Occipital lobe (tissue), 2 donors: ENCODE data around the gene SARM1. TPM values are rescaled to one million over a fixed set of nuclear protein-coding genes. Genes with fewer than 3 reads are reported as not detected.

ENCODE experiments used
- DNase-seq: peaks from one replicate; lab custom pipeline; 2025; lab: John Stamatoyannopoulos, UW
- total RNA-seq: library from RNA; depleted of rRNA; stranded (reverse); fragments of >200 nt; gene quantifications from one replicate; pipeline ENCODE4 v1.2.3, GENCODE V29; 2014

The SARM1 gene
- total RNA-seq, 1 donor from 2014 or later = 17.8 TPM

- DNase-seq = no peak
These were observed 30.0 kb upstream of the SARM1 start for GRCh38 chr17:28341516-28341915.

GRCh38 chr17:28342313-28342712 is 29.2 kb upstream of the SARM1 start:
- DNase-seq = no peak

DNA sequence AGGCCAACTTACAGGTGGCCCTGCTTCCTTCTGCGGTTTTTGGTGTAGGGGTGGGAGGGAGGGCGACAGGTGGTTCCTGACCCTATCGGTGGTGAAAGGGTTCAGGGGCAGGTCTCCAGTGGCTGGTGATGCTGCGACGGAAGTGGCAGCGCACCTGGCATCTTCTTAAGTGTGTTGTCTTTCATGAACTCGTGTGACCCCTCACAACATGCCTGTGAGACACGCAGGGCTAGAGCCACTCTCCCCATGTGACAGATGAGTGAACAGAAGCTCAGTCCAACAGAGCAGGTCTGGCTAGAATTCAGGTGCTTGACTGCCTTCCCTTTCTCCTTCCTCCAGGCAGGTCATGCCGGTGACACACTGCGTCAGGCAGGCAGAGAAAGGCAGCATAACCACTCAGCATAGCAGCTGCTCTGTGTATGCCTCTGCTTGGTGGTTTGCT is 28.0 kb upstream of the SARM1 start:
- DNase-seq = no peak

GRCh38 chr17:28344011-28344410 is 27.5 kb upstream of the SARM1 start:
- no peak for DNase-seq

GRCh38 chr17:28344435-28344901 is 27.0 kb upstream of the SARM1 start:
- no peak for DNase-seq

- DNase-seq = no peak
These were observed 25.9 kb upstream of the SARM1 start for GRCh38 chr17:28345419-28346198.

DNA sequence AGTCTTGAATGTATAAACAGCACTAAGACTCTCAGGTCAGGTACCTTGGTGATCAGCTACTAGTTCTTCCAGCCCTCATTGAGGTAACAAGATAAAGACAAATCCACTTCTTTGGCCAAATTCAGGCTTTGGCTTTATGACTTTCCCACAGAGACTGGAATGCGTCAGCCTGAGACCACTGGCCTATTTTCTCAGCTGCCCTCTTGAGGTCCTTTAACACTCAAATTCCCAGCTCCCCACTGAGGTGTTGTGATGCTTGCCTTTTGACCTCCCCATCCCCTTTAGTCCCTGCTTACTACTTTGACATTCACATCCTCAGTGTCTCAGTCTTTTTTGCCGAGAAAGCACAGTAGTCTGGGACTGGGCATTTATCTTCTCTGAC is 25.3 kb upstream of the SARM1 start:
- no peak for DNase-seq

DNA sequence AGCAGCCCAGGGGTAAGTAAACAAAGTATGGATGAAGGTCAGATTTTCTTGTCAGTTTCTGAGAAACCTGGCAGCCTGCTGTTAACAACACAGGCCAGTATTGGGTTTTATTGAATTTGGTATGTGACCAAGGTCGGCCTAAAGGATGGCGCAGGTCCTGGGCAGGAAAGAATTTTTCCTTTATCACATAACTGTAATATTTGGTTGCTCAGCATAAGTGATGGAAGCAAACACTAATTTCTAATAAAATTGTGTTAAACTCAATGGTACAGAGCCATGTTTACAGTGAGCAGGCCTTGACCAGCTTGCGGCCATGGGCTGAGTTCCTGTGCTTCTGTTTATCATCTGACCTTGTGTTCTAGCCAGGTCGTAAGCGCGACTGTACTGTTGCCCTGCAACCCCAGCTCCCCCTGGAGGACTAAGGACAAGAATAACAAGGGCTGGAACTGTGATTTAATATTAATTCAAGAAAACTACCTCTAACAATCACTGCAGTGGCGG is 24.7 kb upstream of the SARM1 start:
- DNase-seq = no peak

DNA sequence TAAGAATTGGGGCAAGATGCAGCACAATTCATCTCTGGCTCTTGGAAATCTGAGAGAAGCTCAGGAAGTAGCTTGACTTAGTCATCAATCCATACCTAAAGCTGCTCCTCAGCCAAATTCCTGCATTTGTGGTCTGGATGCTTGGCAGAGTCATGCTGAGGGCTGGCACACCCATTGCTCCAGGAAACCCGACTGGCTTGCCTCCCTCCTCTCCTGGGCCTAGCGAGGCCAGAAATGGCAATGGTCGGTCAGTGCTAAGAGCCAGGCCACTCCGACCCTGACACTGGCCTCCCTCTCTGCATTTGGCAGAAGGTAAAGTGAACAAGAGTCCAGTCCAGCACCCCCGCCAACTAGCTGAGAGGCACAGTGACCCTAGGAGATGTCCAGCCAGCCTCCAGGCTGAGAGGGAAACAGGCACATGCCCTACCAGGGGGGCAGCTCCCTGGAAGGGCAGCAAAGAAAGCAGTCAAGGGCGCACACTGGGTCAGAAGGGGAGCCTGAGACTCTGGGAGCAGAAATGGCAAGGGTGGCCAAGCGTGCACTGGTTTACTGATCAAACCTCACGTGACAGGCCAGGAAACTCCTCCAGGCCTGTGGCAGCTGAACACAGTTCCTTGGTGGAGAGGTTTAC is 24.1 kb upstream of the SARM1 start:
- DNase-seq = no peak

DNA sequence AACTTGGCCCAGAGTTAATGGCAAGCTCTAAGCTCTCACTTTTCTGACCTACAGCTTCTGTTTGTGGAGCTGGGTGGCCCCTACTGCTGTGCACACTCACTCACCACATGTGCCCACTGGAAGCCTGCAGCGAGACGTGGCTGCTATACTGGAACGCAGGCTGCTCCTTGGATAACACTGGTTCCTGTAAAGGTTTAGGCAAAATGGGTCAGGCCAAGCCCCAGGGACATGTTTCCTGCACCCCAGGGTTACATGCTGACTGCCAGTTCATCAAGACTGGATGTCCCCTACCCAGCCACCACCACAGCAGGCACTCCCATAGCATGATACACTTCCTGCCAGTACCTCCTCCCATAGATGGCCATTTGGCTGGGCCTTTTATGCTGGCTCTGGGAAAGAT is 22.5 kb upstream of the SARM1 start:
- no peak for DNase-seq

- DNase-seq = no peak
These were observed 21.2 kb upstream of the SARM1 start for GRCh38 chr17:28350271-28350670.

DNA sequence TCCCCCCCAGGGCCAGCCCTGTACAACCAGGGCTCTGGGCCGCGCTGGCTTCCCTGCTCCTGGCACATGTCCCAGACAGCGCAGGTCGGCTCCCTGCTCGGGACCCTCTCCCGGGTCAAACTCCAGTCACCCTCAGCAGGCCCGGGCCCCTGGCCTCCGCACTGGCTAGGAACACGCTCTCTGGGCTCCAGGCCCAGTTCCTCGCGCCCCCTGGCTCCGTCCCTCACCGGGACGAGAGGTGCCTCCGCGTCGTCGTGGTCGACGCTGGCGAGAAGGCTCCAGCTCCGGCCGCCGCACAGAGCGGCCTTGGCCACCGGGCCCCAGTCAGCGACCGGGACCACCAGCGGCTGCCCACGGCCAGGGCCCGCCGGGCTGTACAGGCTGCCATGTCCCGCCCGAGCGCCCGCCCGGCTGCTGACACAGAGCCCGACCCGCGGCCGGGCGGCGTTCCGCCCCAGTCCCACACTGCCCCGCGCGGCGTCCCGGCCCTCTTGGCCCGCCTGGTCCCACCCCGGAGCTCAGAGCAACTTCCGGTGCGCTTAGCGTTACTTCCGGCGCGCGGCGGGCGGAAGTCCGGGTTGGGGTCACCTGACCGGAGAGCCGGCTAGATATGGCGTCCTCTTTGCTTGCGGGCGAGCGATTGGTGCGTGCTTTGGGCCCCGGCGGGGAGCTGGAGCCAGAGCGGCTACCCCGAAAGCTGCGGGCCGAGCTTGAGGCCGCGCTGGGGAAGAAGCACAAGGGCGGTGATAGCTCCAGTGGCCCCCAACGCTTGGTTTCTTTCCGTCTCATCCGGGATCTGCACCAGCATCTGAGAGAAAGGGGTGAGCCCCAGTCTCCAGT is 14.2 kb upstream of the SARM1 start, which contains the start of gene POLDIP2:
TSS of gene POLDIP2 (minus strand) at position 467 of the 840 bp plus-strand sequence. CDS start at position 388, 79 bp downstream.
- DNase-seq = peak; percentile 95

DNA sequence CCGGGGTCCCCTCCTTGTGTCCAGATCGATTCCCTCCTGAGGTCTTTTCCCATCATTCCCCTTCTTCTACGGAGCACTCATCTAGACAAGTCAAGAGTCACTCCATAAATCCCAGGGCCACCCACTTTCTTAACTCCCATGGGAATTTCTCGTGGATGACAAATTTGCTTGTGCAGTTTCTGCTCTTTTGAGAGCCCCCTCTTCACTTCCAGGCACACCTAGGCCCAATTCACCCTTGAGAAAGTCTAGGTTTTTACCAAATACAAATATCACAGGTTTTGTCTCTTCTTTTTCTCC is 13.6 kb upstream of the SARM1 start:
- DNase-seq = no peak

GRCh38 chr17:28363186-28363585 is 8.3 kb upstream of the SARM1 start:
- no peak for DNase-seq

- no peak for DNase-seq
These were observed 7.5 kb upstream of the SARM1 start for GRCh38 chr17:28363776-28364650.

- no peak for DNase-seq
These were observed 6.7 kb upstream of the SARM1 start, which contains the start of gene SEBOX for GRCh38 chr17:28364665-28365363. Gene SEBOX (minus strand): TSS chr17:28365199. CDS start chr17:28365151, 48 bp downstream.

DNA sequence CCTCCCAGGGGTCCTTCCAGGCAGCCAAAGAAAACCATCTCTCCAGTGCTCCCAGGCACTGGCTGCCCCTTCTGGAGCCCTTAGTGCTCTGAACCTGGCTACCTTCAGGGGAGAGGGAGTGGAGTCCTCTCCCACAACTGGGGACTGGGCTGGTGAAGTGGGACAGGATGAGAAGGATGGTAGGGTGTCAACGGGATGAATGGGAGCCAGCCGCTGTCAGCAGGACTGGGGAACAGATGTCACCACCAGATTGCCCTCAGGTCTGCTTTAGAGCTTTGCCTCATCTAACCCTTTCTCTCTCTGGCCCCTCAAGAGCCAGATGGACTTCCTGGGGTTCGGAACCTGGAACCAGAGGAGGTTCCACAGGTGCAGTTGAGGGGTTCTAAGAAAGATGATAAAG is 6.0 kb upstream of the SARM1 start:
- DNase-seq = no peak

- no peak for DNase-seq
These were observed 4.9 kb upstream of the SARM1 start for GRCh38 chr17:28366605-28367004.

GRCh38 chr17:28367641-28368305 is 3.7 kb upstream of the SARM1 start:
- no peak for DNase-seq
